ENCODE data around the gene PLCG2.

DNA sequence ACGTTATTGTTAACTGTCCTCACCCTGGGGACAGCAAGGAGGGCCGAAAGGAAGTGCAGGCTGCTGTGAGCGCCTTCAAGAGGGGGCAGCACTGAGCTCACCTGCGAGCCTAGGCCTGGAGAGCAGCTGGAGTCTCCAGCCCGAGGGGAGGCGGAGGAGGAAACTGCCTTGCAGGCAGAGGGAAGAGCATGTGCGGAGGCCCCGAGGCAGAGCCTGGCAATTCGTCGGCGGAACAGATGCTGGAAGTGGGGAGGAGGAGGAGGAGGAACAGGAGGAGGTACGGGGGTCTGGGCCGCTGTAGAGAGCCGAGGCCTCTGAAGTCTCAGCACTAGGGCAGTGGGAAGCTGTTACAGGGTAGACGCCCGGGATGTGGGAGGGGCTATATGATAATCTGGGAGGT, 49.6 kb upstream of the PLCG2 start:
- TF ChIP-seq EZH2phosphoT487 (IDR thresholded peaks at IDR 0.05; ENCODE audit: insufficient read depth, low read depth) (no peak), EZH2 (IDR thresholded peaks at IDR 0.05; ENCODE audit: insufficient read depth, poor library complexity, severe bottlenecking) (no peak)

Data from GM23248 (cell line).